Measurements from ENCODE around the gene GALNT10.

DNA sequence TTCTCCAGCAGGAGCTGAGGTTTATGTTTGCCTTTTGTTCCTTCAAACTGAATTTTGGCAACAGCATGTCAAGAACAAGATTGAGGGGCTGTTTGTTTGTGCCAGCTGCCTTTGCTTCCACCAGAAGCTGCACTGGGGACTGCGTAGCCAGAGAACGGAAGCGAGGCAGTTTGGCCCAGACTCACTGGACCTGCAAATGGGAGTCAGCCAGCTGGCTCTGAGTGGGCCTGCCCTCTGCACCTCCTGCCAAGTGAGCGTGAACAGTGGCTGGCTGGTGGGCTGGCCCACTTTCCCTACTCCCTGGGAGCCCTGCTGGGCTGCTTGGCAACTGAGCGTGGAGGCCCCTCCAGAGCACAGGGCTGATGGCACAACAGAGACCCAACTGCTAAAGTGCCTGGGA is 111.6 kb downstream of the GALNT10 start:
- TF ChIP-seq POLR2A (IDR thresholded peaks at IDR 0.05), result no peak
- TF ChIP-seq, protein P1, sequence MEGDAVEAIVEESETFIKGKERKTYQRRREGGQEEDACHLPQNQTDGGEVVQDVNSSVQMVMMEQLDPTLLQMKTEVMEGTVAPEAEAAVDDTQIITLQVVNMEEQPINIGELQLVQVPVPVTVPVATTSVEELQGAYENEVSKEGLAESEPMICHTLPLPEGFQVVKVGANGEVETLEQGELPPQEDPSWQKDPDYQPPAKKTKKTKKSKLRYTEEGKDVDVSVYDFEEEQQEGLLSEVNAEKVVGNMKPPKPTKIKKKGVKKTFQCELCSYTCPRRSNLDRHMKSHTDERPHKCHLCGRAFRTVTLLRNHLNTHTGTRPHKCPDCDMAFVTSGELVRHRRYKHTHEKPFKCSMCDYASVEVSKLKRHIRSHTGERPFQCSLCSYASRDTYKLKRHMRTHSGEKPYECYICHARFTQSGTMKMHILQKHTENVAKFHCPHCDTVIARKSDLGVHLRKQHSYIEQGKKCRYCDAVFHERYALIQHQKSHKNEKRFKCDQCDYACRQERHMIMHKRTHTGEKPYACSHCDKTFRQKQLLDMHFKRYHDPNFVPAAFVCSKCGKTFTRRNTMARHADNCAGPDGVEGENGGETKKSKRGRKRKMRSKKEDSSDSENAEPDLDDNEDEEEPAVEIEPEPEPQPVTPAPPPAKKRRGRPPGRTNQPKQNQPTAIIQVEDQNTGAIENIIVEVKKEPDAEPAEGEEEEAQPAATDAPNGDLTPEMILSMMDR (IDR thresholded peaks at IDR 0.05), result no peak

All from suprapubic skin (tissue), 3 donors.